ENCODE measurements around the gene SLC9A4. TPM values are rescaled to one million over a fixed set of nuclear protein-coding genes. Genes with fewer than 3 reads are reported as not detected.

SLC9A4 gene
- total and polyA plus RNA-seq, 10 of the 15 experiments (the other 5 are each of a cell fraction or from before 2014, with no cell fraction given), result 0.10 TPM; not detected in 9

DNA sequence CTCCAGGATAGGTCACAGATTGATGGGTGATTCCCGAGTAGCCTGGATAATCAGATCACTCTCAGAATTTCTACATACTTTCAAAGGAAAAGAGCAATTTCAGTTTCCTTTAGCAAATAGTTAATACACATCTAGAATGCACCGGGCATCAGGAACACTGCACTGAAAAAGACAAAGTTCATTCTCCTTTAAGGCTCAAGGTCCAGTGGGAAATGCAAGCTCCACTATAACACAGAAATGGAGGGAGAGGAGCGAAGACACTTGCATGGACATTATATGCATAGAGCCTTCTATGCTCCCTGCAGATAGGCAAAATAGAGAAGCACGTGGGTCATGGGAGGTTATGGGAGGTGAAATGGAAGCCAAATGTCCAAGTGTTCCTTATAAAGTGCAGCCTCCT lies 49.1 kb downstream of the SLC9A4 start:
- H3K4me2 ChIP-seq (ENCODE audit: control insufficient read depth, insufficient read depth), result no peak overlapping the region
- ChIA-PET CTCF (interaction anchor here (2.5 to 3.1 kb wide), 2 partner anchors 93 to 181 kb away, joined by 11 to 12 read pairs; no protein-coding TSS in a partner anchor), SMC1A (ENCODE audit: uncharacterized antibody, unreplicated experiment) (interaction anchor here (1.1 kb wide), 1 partner anchor 93 kb away, joined by 3 read pairs; no protein-coding TSS in a partner anchor), RAD21 (ENCODE audit: unreplicated experiment) (interaction anchor here (2.0 kb wide), 1 partner anchor 93 kb away, joined by 9 read pairs; no protein-coding TSS in a partner anchor), POLR2A (no interaction called here)
- H3K4me1 ChIP-seq (ENCODE audit: control insufficient read depth, insufficient read depth, low read length), result no peaks in the 10 kb centered on the region; the same call in 1 of the 2 replicates
- H3K27ac ChIP-seq (ENCODE audit: control insufficient read depth, insufficient read depth), result no peak overlapping the region
- in situ Hi-C loops (cut with MboI) (no loop called here), intact Hi-C loops (cut with micrococcal nuclease; ENCODE audit: unreplicated experiment) (no loop called here)
- H3K4me3 ChIP-seq, result no peak overlapping the region
- H4K20me1 ChIP-seq (ENCODE audit: control insufficient read depth, insufficient read depth), result no peaks in the 10 kb centered on the region
- no peak overlapping the region for H3K9ac ChIP-seq (ENCODE audit: control insufficient read depth, insufficient read depth, low read length)
- no peaks in the 10 kb centered on the region for H3K36me3 ChIP-seq (ENCODE audit: control insufficient read depth in 2 of 2, insufficient read depth in 2 of 2, low read length in 1 of 2)
- H3K9me3 ChIP-seq (replicated peaks; ENCODE audit: control insufficient read depth, insufficient read depth, low read length), result no peaks in the 10 kb centered on the region
- peaks cover 0 to 1% of the 10 kb centered on the region in 2 experiments; a peak in 1 of 4 replicates for H3K27me3 ChIP-seq (replicated peaks in 1 of 2; ENCODE audit: control insufficient read depth in 2 of 2, insufficient read depth in 2 of 2, low read length in 1 of 2)
- ATAC-seq (no peak), DNase-seq (ENCODE audit: low read depth, low spot score) (no peak), FAIRE-seq (no peak)
- 16% methylated on average over 4 of the region's 4 CpGs for WGBS (ENCODE audit: insufficient coverage, insufficient replicate concordance, low lambda C conversion rate, missing lambda C conversion rate)
- no peaks in the 10 kb centered on the region for H3K79me2 ChIP-seq (ENCODE audit: control insufficient read depth, insufficient read depth, low read length)
- no TSS peak for BruUV-seq (replicated peaks)
- H2AFZ ChIP-seq (ENCODE audit: control insufficient read depth, low read depth, low read length), result no peak overlapping the region
- TF ChIP-seq ZNF24 (IDR thresholded peaks at IDR 0.05), result no peak
- TF ChIP-seq POLR2AphosphoS5 (IDR thresholded peaks at IDR 0.05; ENCODE audit: low read length), result no peak
- TF ChIP-seq, protein P1, sequence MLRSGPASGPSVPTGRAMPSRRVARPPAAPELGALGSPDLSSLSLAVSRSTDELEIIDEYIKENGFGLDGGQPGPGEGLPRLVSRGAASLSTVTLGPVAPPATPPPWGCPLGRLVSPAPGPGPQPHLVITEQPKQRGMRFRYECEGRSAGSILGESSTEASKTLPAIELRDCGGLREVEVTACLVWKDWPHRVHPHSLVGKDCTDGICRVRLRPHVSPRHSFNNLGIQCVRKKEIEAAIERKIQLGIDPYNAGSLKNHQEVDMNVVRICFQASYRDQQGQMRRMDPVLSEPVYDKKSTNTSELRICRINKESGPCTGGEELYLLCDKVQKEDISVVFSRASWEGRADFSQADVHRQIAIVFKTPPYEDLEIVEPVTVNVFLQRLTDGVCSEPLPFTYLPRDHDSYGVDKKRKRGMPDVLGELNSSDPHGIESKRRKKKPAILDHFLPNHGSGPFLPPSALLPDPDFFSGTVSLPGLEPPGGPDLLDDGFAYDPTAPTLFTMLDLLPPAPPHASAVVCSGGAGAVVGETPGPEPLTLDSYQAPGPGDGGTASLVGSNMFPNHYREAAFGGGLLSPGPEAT (IDR thresholded peaks at IDR 0.05; ENCODE audit: low read depth), result no peak
- TF ChIP-seq, protein P2, sequence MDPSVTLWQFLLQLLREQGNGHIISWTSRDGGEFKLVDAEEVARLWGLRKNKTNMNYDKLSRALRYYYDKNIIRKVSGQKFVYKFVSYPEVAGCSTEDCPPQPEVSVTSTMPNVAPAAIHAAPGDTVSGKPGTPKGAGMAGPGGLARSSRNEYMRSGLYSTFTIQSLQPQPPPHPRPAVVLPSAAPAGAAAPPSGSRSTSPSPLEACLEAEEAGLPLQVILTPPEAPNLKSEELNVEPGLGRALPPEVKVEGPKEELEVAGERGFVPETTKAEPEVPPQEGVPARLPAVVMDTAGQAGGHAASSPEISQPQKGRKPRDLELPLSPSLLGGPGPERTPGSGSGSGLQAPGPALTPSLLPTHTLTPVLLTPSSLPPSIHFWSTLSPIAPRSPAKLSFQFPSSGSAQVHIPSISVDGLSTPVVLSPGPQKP (IDR thresholded peaks at IDR 0.05; ENCODE audit: low read depth, low read length), result no peak
- no peak for TF ChIP-seq SRF (IDR thresholded peaks at IDR 0.05; ENCODE audit: low read depth in 2 of 2, low read length in 2 of 2)
- TF ChIP-seq, protein P3, sequence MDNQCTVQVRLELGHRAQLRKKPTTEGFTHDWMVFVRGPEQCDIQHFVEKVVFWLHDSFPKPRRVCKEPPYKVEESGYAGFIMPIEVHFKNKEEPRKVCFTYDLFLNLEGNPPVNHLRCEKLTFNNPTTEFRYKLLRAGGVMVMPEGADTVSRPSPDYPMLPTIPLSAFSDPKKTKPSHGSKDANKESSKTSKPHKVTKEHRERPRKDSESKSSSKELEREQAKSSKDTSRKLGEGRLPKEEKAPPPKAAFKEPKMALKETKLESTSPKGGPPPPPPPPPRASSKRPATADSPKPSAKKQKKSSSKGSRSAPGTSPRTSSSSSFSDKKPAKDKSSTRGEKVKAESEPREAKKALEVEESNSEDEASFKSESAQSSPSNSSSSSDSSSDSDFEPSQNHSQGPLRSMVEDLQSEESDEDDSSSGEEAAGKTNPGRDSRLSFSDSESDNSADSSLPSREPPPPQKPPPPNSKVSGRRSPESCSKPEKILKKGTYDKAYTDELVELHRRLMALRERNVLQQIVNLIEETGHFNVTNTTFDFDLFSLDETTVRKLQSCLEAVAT (IDR thresholded peaks at IDR 0.05), result no peak
- TF ChIP-seq SUZ12 (IDR thresholded peaks at IDR 0.05; ENCODE audit: unreplicated experiment), result no peak
- TF ChIP-seq SMAD1 (IDR thresholded peaks at IDR 0.05; ENCODE audit: low read depth, partially characterized antibody), result no peak
- TF ChIP-seq BMI1 (IDR thresholded peaks at IDR 0.05; ENCODE audit: borderline replicate concordance), result no peak
- TF ChIP-seq EGR1 (IDR thresholded peaks at IDR 0.05; ENCODE audit: borderline replicate concordance in 1 of 2, low read depth in 2 of 2, low read length in 2 of 2), result no peak
- TF ChIP-seq, protein P4, sequence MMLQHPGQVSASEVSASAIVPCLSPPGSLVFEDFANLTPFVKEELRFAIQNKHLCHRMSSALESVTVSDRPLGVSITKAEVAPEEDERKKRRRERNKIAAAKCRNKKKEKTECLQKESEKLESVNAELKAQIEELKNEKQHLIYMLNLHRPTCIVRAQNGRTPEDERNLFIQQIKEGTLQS (IDR thresholded peaks at IDR 0.05; ENCODE audit: borderline replicate concordance, extremely low read depth, low read depth, low read length), result no peak
- no peak for TF ChIP-seq NFIC (IDR thresholded peaks at IDR 0.05; ENCODE audit: low read depth, low read length)
- TF ChIP-seq PKNOX1 (IDR thresholded peaks at IDR 0.05), result no peak
- TF ChIP-seq CBX5 (IDR thresholded peaks at IDR 0.05; ENCODE audit: low read depth), result no peak
- TF ChIP-seq PBX3 (IDR thresholded peaks at IDR 0.05; ENCODE audit: insufficient replicate concordance, low read depth, low read length), result no peak
- no peak for TF ChIP-seq NFYA (IDR thresholded peaks at IDR 0.05; ENCODE audit: borderline replicate concordance, low read depth, low read length)
